ENCODE data around the gene MAU2. TPM values are rescaled to one million over a fixed set of nuclear protein-coding genes. Genes with fewer than 3 reads are reported as not detected.

The MAU2 gene
- total and polyA plus RNA-seq, 2 experiments from 2014 or later: 18.9 to 62.2 TPM

GRCh38 chr19:19356500-19356899, 35.9 kb downstream of the MAU2 start (continued):
- TF ChIP-seq ZNF462 (CRISPR knock-in tag; IDR thresholded peaks at IDR 0.05) (no peak), EZH2phosphoT487 (IDR thresholded peaks at IDR 0.05; ENCODE audit: unreplicated experiment) (no peak), REST (IDR thresholded peaks at IDR 0.05; ENCODE audit: unreplicated experiment) (no peak)

- H3K9me2 ChIP-seq (ENCODE audit: insufficient read depth): no peaks in the 10 kb centered on the region
- no peak for TF ChIP-seq CTCF (conservative IDR thresholded peaks at IDR 0.05; ENCODE audit: low read depth in 2 of 2)
- no peak for TF ChIP-seq EZH2phosphoT487 (IDR thresholded peaks at IDR 0.05; ENCODE audit: unreplicated experiment)
- no peak; the same call in 1 of the 2 replicates for TF ChIP-seq POLR2AphosphoS5 (IDR thresholded peaks at IDR 0.05; ENCODE audit: low read depth)
- TF ChIP-seq ETS1 (IDR thresholded peaks at IDR 0.05): no peak
- TF ChIP-seq EZH2 (IDR thresholded peaks at IDR 0.05; ENCODE audit: low read depth, unreplicated experiment): no peak
- no peak for TF ChIP-seq JUNB (IDR thresholded peaks at IDR 0.05; ENCODE audit: unreplicated experiment)
- TF ChIP-seq ZNF331 (CRISPR knock-in tag; IDR thresholded peaks at IDR 0.05; ENCODE audit: low read depth): no peak
- no peak overlapping the region for H3K4me2 ChIP-seq
- ATAC-seq: no peak
- H3K4me1 ChIP-seq (ENCODE audit: insufficient read depth): no peaks in the 10 kb centered on the region; the same call in 1 of the 2 replicates
- H2AFZ ChIP-seq: no peak overlapping the region
- H3K9me3 Mint-ChIP-seq: no peaks in the 10 kb centered on the region
- no peak overlapping the region for H3K4me3 ChIP-seq
- H3K27ac Mint-ChIP-seq: no peak overlapping the region
- peaks cover 4% of the 10 kb centered on the region for H3K4me1 Mint-ChIP-seq
- H3K27me3 ChIP-seq (ENCODE audit: insufficient read depth): no peaks in the 10 kb centered on the region
- peaks cover 11% of the 10 kb centered on the region for H3K27me3 Mint-ChIP-seq (ENCODE audit: insufficient read depth, low read depth, poor library complexity)
- no peak for DNase-seq (ENCODE audit: low spot score)
- H3F3A ChIP-seq (replicated peaks; ENCODE audit: low read depth): 0 out of 2 replicates have a peak, but pooled peaks cover 3% of the 10 kb centered on the region
- no peaks in the 10 kb centered on the region for H3K79me2 ChIP-seq (replicated peaks; ENCODE audit: insufficient read depth)
- H3K27ac ChIP-seq (ENCODE audit: low read depth): no peak overlapping the region
- peaks cover 24% of the 10 kb centered on the region for H3K36me3 Mint-ChIP-seq (ENCODE audit: low read depth)
- H3K4me3 Mint-ChIP-seq: no peak overlapping the region
- no peaks in the 10 kb centered on the region for H4K20me1 ChIP-seq (replicated peaks; ENCODE audit: insufficient read depth)
- H3K36me3 ChIP-seq (ENCODE audit: insufficient read depth): peaks cover 4% of the 10 kb centered on the region
Measured at GRCh38 chr19:19356901-19357566, 36.4 kb downstream of the MAU2 start.
